K562 (cell line): ENCODE measurements around the gene ATF5. TPM values are rescaled to one million over a fixed set of nuclear protein-coding genes. Genes with fewer than 3 reads are reported as not detected.

ENCODE experiments used
- ATF4 ChIP-seq: fragments of 450-650 bp; formaldehyde crosslinking; IDR thresholded peaks from 2 replicates; pipeline ENCODE4 v1.4.0; 2022; ENCODE audit warnings: mild to moderate bottlenecking, moderate library complexity
- E2F8 ChIP-seq: fragments of 450-650 bp; IDR thresholded peaks from 2 replicates; pipeline ENCODE4 v1.7.1; 2018; ENCODE audit warnings: mild to moderate bottlenecking, low read depth; ENCODE audit not compliant: partially characterized antibody
- EGR1 ChIP-seq: fragments of 450-650 bp; conservative IDR thresholded peaks from 2 replicates; pipeline ENCODE4 v1.6.1; 2017; ENCODE audit warnings: mild to moderate bottlenecking
- ELF2 ChIP-seq: fragments of 250-450 bp; sonication (Bioruptor Pico); IDR thresholded peaks from 2 replicates; pipeline ENCODE4 v1.5.0; 2021; ENCODE audit warnings: mild to moderate bottlenecking
- ERF ChIP-seq: fragments of 450-650 bp; formaldehyde crosslinking; IDR thresholded peaks from 2 replicates; pipeline ENCODE4 v1.4.0; 2020; ENCODE audit warnings: mild to moderate bottlenecking, mixed read lengths
- MAZ ChIP-seq, 2 experiments: fragments of 450-650 bp in 1 of 2; sonication (generic) in 1 of 2; formaldehyde crosslinking; IDR thresholded peaks in 1 of 2; conservative IDR thresholded peaks in 1 of 2; 2 replicates each; pipeline versions ENCODE4 v1.4.0 to v1.5.0; 2020; ENCODE audit warnings: mild to moderate bottlenecking in 1 of 2, missing genetic modification reagents in 1 of 2
- PML ChIP-seq: IDR thresholded peaks from 2 replicates; pipeline ENCODE4 v1.6.1; 2012; ENCODE audit warnings: low read length, inconsistent platforms
- RAD21 ChIP-seq, 2 experiments: fragments of 250-450 bp in 1 of 2; fragments of 450-650 bp in 1 of 2; sonication (Bioruptor Pico) in 1 of 2; formaldehyde crosslinking in 1 of 2; IDR thresholded peaks in 1 of 2; conservative IDR thresholded peaks in 1 of 2; 2 replicates each; pipeline versions ENCODE4 v1.4.0 to v1.8.0; 2020 to 2022; ENCODE audit warnings: mild to moderate bottlenecking in 2 of 2, moderate library complexity in 1 of 2
- THRB ChIP-seq: fragments of 450-650 bp; formaldehyde crosslinking; conservative IDR thresholded peaks from 2 replicates; pipeline ENCODE4 v1.4.0; 2022; ENCODE audit warnings: mild to moderate bottlenecking, missing genetic modification characterization
- ZEB2 ChIP-seq: fragments of 450-650 bp; IDR thresholded peaks from 2 replicates; pipeline ENCODE4 v1.6.1; 2016
- ZNF518B ChIP-seq: fragments of 250-450 bp; sonication (Bioruptor Pico); IDR thresholded peaks from 2 replicates; pipeline ENCODE4 v1.5.0; 2021; ENCODE audit warnings: mild to moderate bottlenecking, moderate library complexity
- polyA plus RNA-seq, 8 experiments: library from polyadenylated mRNA; depleted of rRNA in 4 of 8; stranded (reverse) in 5 of 8; unstranded in 3 of 8; fragments of >200 nt; fragmentation: Nextera tagmentation in 2 of 8; fragmentation: Illumina TruSeq in 1 of 8; extraction: Ambion mirVana in 2 of 8; extraction: Trizol in 1 of 8; gene quantifications; 2 replicates each; pipeline versions ENCODE4 v1.2.1 to v1.2.3, GENCODE V29; 2011 to 2014; ENCODE audit warnings: inconsistent platforms in 1 of 8, missing spikeins in 1 of 8
- total RNA-seq, 7 experiments: library from RNA; depleted of rRNA in 6 of 7; stranded (reverse); fragments of >200 nt in 6 of 7; fragmentation: Illumina TruSeq in 2 of 7; extraction: Trizol in 2 of 7; gene quantifications; 2 replicates each; pipeline versions ENCODE4 v1.2.1 to v1.2.3, GENCODE V29; 2011 to 2021; ENCODE audit warnings: low replicate concordance in 1 of 7

The ATF5 gene
- total and polyA plus RNA-seq, 9 of the 15 experiments (the other 6 are each of a cell fraction or from before 2014, with no cell fraction given) = 3.0 to 57.6 (median 11.1) TPM

- TF ChIP-seq THRB (CRISPR knock-in tag) (peak; percentile 98), MAZ (CRISPR knock-in tag; conservative IDR thresholded peaks at IDR 0.05 in 1 of 2, IDR thresholded peaks at IDR 0.05 in 1 of 2) (peak in 1 of 2 experiments; percentile 72; a peak in 2 of 4 replicates), E2F8 (peak; percentile 87), PML (0 out of 2 replicates have a peak, but pooled peaks have one; percentile 19), RAD21 (CRISPR knock-in tag; conservative IDR thresholded peaks at IDR 0.05 in 1 of 2, IDR thresholded peaks at IDR 0.05 in 1 of 2) (0 out of 4 replicates have a peak, but pooled peaks of 1 of the 2 experiments have one; percentile 14), ERF (peak; percentile 94), ZEB2 (peak; percentile 19; the same call in 1 of the 2 replicates), ZNF518B (CRISPR knock-in tag) (no peak), ELF2 (CRISPR knock-in tag) (0 out of 2 replicates have a peak, but pooled peaks have one; percentile 57), ATF4 (CRISPR knock-in tag) (peak; percentile 78; the same call in 1 of the 2 replicates), EGR1 (no peak)
Observed at GRCh38 chr19:49933643-49934042, 4.6 kb downstream of the ATF5 start (continued).
